GM12878 (cell line): ENCODE data around the gene RSPO4. TPM values are rescaled to one million over a fixed set of nuclear protein-coding genes. Genes with fewer than 3 reads are reported as not detected.

Experiments used
- ATAC-seq: fragments of 200-7000 bp; cut with Tn5 transposase; 3 replicates; pipeline ENCODE4 v1.9.1; 2020; ENCODE audit warnings: mild to moderate bottlenecking, moderate library complexity
- BruUV-seq: library from RNA; stranded (reverse); fragments of 400-500 nt; replicated peaks from 2 replicates; lab custom pipeline; 2021; lab: Mats Ljungman, UMichigan
- CTCF ChIA-PET: fragments of 300-600 bp; sonication (Branson Sonifier 250); formaldehyde crosslinking; extraction: SDS; loops from one replicate; lab custom pipeline; 2021; ENCODE audit warnings: inconsistent platforms; lab: Yijun Ruan, JAX
- POLR2A ChIA-PET: fragments of 350-600 bp; formaldehyde crosslinking; extraction: SDS; loops from one replicate; lab custom pipeline; 2021; ENCODE audit warnings: inconsistent platforms; lab: Charles Lee
- RAD21 ChIA-PET: fragments of 300-600 bp; sonication (Branson Sonifier 250); formaldehyde crosslinking; loops from one replicate; lab custom pipeline; 2023; ENCODE audit warnings: antibody characterized with exemption; ENCODE audit not compliant: unreplicated experiment; lab: Charles Lee
- SMC1A ChIA-PET: fragments of 300-600 bp; sonication (Branson Sonifier 250); formaldehyde crosslinking; loops from one replicate; lab custom pipeline; 2023; ENCODE audit not compliant: unreplicated experiment, uncharacterized antibody; lab: Charles Lee
- DNase-seq: peaks from one replicate; pipeline ENCODE4 v3.0.0-alpha.2; 2011; ENCODE audit warnings: low read depth, low spot score
- FAIRE-seq: peaks from 3 replicates; lab custom pipeline; 2011; peaks lifted over from hg19 to GRCh38; lab: Jason Lieb, UNC
- H2AFZ ChIP-seq: 2 replicates; pipeline ENCODE4 v1.6.0; 2011; ENCODE audit warnings: low read depth, low read length, control low read depth; ENCODE audit not compliant: control insufficient read depth
- H3K27ac ChIP-seq: 2 replicates; pipeline ENCODE4 v1.5.1; 2011; ENCODE audit warnings: control low read depth; ENCODE audit not compliant: control insufficient read depth, insufficient read depth
- H3K27me3 ChIP-seq, 2 experiments: replicated peaks in 1 of 2; 2 replicates each; pipeline versions ENCODE4 v1.6.0 to v1.6.1; 2011; ENCODE audit warnings: low read length in 1 of 2; ENCODE audit not compliant: control insufficient read depth in 2 of 2, insufficient read depth in 2 of 2
- H3K36me3 ChIP-seq, 2 experiments: 2 replicates each; pipeline ENCODE4 v1.5.1; 2011; ENCODE audit warnings: low read length in 1 of 2; ENCODE audit not compliant: control insufficient read depth in 2 of 2, insufficient read depth in 2 of 2
- H3K4me1 ChIP-seq: 2 replicates; pipeline ENCODE4 v1.6.1; 2011; ENCODE audit warnings: mild to moderate bottlenecking, low read length, moderate library complexity, mixed read lengths; ENCODE audit not compliant: control insufficient read depth, insufficient read depth
- H3K4me2 ChIP-seq: 2 replicates; pipeline ENCODE4 v1.6.0; 2011; ENCODE audit warnings: control low read depth; ENCODE audit not compliant: control insufficient read depth, insufficient read depth
- H3K4me3 ChIP-seq: fragments of 200-600 bp; sonication (generic); 2 replicates; pipeline ENCODE4 v1.5.1; 2016
- H3K79me2 ChIP-seq: 2 replicates; pipeline ENCODE4 v1.6.0; 2011; ENCODE audit warnings: low read length; ENCODE audit not compliant: control insufficient read depth, insufficient read depth
- H3K9ac ChIP-seq: 2 replicates; pipeline ENCODE4 v1.8.0; 2011; ENCODE audit warnings: low read length, control low read depth, mixed read lengths; ENCODE audit not compliant: control insufficient read depth, insufficient read depth
- H3K9me3 ChIP-seq: replicated peaks from 3 replicates; pipeline ENCODE4 v1.5.1; 2011; ENCODE audit warnings: mild to moderate bottlenecking, low read length; ENCODE audit not compliant: control insufficient read depth, insufficient read depth
- H4K20me1 ChIP-seq: 2 replicates; pipeline ENCODE4 v1.6.0; 2011; ENCODE audit not compliant: control insufficient read depth, insufficient read depth
- CBX3 ChIP-seq: fragments of 200-600 bp; sonication (generic); IDR thresholded peaks from 2 replicates; pipeline ENCODE4 v1.6.1; 2016; ENCODE audit warnings: low read depth, borderline replicate concordance
- CREM ChIP-seq: IDR thresholded peaks from 2 replicates; pipeline ENCODE4 v1.6.1; 2014; ENCODE audit warnings: antibody characterized with exemption, low read depth
- ESRRA ChIP-seq: IDR thresholded peaks from 2 replicates; pipeline ENCODE4 v1.6.1; 2012; ENCODE audit warnings: mild to moderate bottlenecking, low read length, improper control_type of control experiment
- FOXK2 ChIP-seq: fragments of 450-650 bp; IDR thresholded peaks from 2 replicates; pipeline ENCODE4 v1.6.1; 2017; ENCODE audit warnings: mild to moderate bottlenecking, moderate library complexity
- HDGF ChIP-seq: fragments of 450-650 bp; IDR thresholded peaks from 2 replicates; pipeline ENCODE4 v1.6.1; 2016; ENCODE audit warnings: antibody characterized with exemption
- IKZF2 ChIP-seq, 2 experiments: fragments of 450-650 bp; IDR thresholded peaks; 2 replicates each; pipeline ENCODE4 v1.6.1; 2017; ENCODE audit warnings: mild to moderate bottlenecking in 2 of 2, moderate library complexity in 2 of 2
- MXI1 ChIP-seq: fragments of 150-350 bp; IDR thresholded peaks from 2 replicates; pipeline ENCODE4 v1.6.1; 2011; ENCODE audit warnings: low read depth, mild to moderate bottlenecking, inconsistent platforms, low read length, improper control_type of control experiment
- NR2C2 ChIP-seq: IDR thresholded peaks from 2 replicates; pipeline ENCODE4 v1.6.1; 2011; ENCODE audit warnings: borderline replicate concordance, low read depth; ENCODE audit not compliant: control insufficient read depth, insufficient read length
- RAD21 ChIP-seq: IDR thresholded peaks from 2 replicates; pipeline ENCODE4 v1.6.1; 2011; ENCODE audit warnings: mild to moderate bottlenecking, low read depth, low read length, moderate library complexity; ENCODE audit not compliant: insufficient read depth
- ZNF24 ChIP-seq: fragments of 450-650 bp; IDR thresholded peaks from 2 replicates; pipeline ENCODE4 v1.6.1; 2017; ENCODE audit warnings: antibody characterized with exemption, mild to moderate bottlenecking
- ZNF622 ChIP-seq: fragments of 450-650 bp; IDR thresholded peaks from 2 replicates; pipeline ENCODE4 v1.6.1; 2017; ENCODE audit warnings: mild to moderate bottlenecking, inconsistent platforms
- WGBS: methylation state at CpG from one replicate; pipeline ENCODE4 v1.1.6; 2016; ENCODE audit warnings: low lambda C conversion rate; ENCODE audit not compliant: insufficient replicate concordance, insufficient coverage; ENCODE audit errors: missing lambda C conversion rate; 5-methylcytosine and 5-hydroxymethylcytosine counted together
- in situ Hi-C: fragments of 300-500 bp; cut with MboI; formaldehyde crosslinking; loops from 9 replicates; pipeline ENCODE4 v1.14.3; 2018; ENCODE audit warnings: mixed read lengths
- intact Hi-C: fragments of 100-400 bp; cut with micrococcal nuclease; formaldehyde crosslinking; loops from one replicate; pipeline ENCODE4 v1.14.2; 2022; ENCODE audit not compliant: unreplicated experiment
- polyA plus RNA-seq, 11 experiments: library from polyadenylated mRNA; depleted of rRNA in 4 of 11; unstranded in 6 of 11; stranded (reverse) in 5 of 11; fragments of >200 nt; fragmentation: Nextera tagmentation in 4 of 11; fragmentation: Illumina TruSeq in 1 of 11; extraction: Ambion mirVana in 4 of 11; extraction: Trizol in 1 of 11; gene quantifications; 1 replicate in 1 of 11; 2 replicates in 10 of 11; pipeline versions ENCODE4 v1.2.1 to v1.2.3, GENCODE V29; 2011 to 2016; ENCODE audit warnings: inconsistent platforms in 2 of 11, missing spikeins in 2 of 11, low read depth in 1 of 11
- total RNA-seq, 4 experiments: library from RNA; depleted of rRNA in 3 of 4; stranded (reverse); fragments of >200 nt in 3 of 4; fragmentation: Illumina TruSeq in 1 of 4; extraction: Trizol in 1 of 4; gene quantifications; 2 replicates each; pipeline versions ENCODE4 v1.2.1 to v1.2.3, GENCODE V29; 2013 to 2021
- TF ChIP-seq, protein P1 (sequence below): fragments of 450-650 bp; IDR thresholded peaks from 2 replicates; pipeline ENCODE4 v1.6.1; 2017; ENCODE audit warnings: mild to moderate bottlenecking, low read depth, inconsistent platforms; ENCODE audit not compliant: poor library complexity, severe bottlenecking
- TF ChIP-seq, protein P2 (sequence below): IDR thresholded peaks from 2 replicates; pipeline ENCODE4 v1.6.1; 2011; ENCODE audit warnings: low read depth, mild to moderate bottlenecking, low read length, moderate library complexity, borderline replicate concordance; ENCODE audit errors: extremely low read depth
- TF ChIP-seq, protein P3 (sequence below): IDR thresholded peaks from 2 replicates; pipeline ENCODE4 v1.6.1; 2012; ENCODE audit warnings: low read length, inconsistent platforms
- TF ChIP-seq, protein P4 (sequence below): fragments of 450-650 bp; IDR thresholded peaks from 2 replicates; pipeline ENCODE4 v1.6.1; 2016; ENCODE audit warnings: mild to moderate bottlenecking
- TF ChIP-seq, protein P5 (sequence below): fragments of 450-650 bp; IDR thresholded peaks from 2 replicates; pipeline ENCODE4 v1.6.1; 2017; ENCODE audit warnings: mild to moderate bottlenecking

The RSPO4 gene
- total and polyA plus RNA-seq, 10 of the 15 experiments (the other 5 are each of a cell fraction or from before 2014, with no cell fraction given), result 0.06 TPM; not detected in 9

DNA sequence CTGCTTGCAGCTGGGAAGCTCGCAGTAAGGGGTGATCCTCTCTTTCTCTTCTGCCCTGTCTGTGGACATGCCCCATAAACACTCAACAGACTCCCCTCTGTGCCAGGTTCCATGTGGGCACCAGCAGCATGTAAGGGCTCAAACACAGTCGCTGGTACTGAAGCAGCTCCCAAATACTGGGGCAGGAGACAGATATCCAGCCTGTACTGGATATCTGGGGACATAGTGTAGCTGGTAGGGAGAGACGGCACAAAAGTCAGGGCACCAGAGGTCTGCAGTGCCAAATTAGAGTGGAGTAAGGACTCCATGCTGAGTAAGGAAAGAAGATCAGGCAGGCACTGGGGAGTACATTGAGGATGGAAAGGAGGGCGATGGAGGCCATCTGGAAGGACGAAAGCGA is 48.3 kb upstream of the RSPO4 start (continued):
- TF ChIP-seq, protein P1, sequence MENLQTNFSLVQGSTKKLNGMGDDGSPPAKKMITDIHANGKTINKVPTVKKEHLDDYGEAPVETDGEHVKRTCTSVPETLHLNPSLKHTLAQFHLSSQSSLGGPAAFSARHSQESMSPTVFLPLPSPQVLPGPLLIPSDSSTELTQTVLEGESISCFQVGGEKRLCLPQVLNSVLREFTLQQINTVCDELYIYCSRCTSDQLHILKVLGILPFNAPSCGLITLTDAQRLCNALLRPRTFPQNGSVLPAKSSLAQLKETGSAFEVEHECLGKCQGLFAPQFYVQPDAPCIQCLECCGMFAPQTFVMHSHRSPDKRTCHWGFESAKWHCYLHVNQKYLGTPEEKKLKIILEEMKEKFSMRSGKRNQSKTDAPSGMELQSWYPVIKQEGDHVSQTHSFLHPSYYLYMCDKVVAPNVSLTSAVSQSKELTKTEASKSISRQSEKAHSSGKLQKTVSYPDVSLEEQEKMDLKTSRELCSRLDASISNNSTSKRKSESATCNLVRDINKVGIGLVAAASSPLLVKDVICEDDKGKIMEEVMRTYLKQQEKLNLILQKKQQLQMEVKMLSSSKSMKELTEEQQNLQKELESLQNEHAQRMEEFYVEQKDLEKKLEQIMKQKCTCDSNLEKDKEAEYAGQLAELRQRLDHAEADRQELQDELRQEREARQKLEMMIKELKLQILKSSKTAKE, result no peak
- TF ChIP-seq, protein P2, sequence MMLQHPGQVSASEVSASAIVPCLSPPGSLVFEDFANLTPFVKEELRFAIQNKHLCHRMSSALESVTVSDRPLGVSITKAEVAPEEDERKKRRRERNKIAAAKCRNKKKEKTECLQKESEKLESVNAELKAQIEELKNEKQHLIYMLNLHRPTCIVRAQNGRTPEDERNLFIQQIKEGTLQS, result no peak
- TF ChIP-seq, protein P3, sequence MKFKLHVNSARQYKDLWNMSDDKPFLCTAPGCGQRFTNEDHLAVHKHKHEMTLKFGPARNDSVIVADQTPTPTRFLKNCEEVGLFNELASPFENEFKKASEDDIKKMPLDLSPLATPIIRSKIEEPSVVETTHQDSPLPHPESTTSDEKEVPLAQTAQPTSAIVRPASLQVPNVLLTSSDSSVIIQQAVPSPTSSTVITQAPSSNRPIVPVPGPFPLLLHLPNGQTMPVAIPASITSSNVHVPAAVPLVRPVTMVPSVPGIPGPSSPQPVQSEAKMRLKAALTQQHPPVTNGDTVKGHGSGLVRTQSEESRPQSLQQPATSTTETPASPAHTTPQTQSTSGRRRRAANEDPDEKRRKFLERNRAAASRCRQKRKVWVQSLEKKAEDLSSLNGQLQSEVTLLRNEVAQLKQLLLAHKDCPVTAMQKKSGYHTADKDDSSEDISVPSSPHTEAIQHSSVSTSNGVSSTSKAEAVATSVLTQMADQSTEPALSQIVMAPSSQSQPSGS, result no peak
- TF ChIP-seq FOXK2, result no peak
- TF ChIP-seq ZNF622, result no peak
- no peak for TF ChIP-seq MXI1
- TF ChIP-seq IKZF2 (IDR thresholded peaks at IDR 0.05), result no peak
- no peak for TF ChIP-seq NR2C2

DNA sequence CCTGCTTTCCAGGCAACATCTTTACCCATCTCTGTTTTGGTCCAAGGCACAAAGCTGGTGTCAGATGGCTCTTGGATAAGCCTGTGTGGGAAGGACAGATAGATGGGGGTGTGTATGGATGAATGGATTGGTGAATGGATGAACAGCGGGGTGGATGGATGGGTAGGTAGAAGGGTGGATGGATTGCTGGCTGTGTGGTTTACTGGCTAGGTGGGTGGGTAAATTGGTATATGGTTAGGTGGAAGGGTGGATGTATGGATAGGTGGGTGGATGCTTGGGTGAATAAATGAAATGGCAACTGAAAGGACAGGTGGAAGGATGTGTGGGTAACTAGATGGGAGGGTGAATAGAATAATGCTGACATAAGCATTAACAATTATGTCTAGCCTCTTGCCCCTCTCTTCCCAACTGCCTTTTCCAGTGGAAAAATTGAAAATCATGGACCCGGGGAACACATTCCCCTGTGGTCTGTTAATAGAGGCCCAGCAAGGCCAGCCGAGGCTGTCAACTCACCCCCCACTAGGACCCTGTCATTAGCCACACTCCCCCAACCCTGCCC is 43.8 kb upstream of the RSPO4 start:
- BruUV-seq, result no TSS peak
- FAIRE-seq, result no peak
- ChIA-PET SMC1A (no interaction called here), CTCF (no interaction called here), POLR2A (no interaction called here), RAD21 (no interaction called here)
- Histone ChIP-seq H3K36me3 (no peaks in the 10 kb centered on the region), H3K4me1 (no peaks in the 10 kb centered on the region), H3K4me2 (no peak overlapping the region), H3K27me3 (no peaks in the 10 kb centered on the region), H4K20me1 (no peaks in the 10 kb centered on the region), H3K9ac (no peak overlapping the region), H2AFZ (no peak overlapping the region), H3K4me3 (no peak overlapping the region), H3K9me3 (no peaks in the 10 kb centered on the region), H3K79me2 (no peaks in the 10 kb centered on the region), H3K27ac (no peak overlapping the region)
- intact Hi-C loops (no loop called here), in situ Hi-C loops (no loop called here)
- WGBS, result 47% methylated on average over 3 of the region's 3 CpGs
- DNase-seq, result no peak
- ATAC-seq, result no peak
- TF ChIP-seq, protein P4, sequence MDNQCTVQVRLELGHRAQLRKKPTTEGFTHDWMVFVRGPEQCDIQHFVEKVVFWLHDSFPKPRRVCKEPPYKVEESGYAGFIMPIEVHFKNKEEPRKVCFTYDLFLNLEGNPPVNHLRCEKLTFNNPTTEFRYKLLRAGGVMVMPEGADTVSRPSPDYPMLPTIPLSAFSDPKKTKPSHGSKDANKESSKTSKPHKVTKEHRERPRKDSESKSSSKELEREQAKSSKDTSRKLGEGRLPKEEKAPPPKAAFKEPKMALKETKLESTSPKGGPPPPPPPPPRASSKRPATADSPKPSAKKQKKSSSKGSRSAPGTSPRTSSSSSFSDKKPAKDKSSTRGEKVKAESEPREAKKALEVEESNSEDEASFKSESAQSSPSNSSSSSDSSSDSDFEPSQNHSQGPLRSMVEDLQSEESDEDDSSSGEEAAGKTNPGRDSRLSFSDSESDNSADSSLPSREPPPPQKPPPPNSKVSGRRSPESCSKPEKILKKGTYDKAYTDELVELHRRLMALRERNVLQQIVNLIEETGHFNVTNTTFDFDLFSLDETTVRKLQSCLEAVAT, result no peak
- TF ChIP-seq ZNF24 (no peak), CREM (no peak), HDGF (no peak), CBX3 (no peak), RAD21 (no peak), ESRRA (no peak)
- TF ChIP-seq, protein P5, sequence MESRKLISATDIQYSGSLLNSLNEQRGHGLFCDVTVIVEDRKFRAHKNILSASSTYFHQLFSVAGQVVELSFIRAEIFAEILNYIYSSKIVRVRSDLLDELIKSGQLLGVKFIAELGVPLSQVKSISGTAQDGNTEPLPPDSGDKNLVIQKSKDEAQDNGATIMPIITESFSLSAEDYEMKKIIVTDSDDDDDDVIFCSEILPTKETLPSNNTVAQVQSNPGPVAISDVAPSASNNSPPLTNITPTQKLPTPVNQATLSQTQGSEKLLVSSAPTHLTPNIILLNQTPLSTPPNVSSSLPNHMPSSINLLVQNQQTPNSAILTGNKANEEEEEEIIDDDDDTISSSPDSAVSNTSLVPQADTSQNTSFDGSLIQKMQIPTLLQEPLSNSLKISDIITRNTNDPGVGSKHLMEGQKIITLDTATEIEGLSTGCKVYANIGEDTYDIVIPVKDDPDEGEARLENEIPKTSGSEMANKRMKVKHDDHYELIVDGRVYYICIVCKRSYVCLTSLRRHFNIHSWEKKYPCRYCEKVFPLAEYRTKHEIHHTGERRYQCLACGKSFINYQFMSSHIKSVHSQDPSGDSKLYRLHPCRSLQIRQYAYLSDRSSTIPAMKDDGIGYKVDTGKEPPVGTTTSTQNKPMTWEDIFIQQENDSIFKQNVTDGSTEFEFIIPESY, result no peak
